HEK293 (cell line): ENCODE measurements around the gene EVI5.
"Not testable (repeated sequence)": the region's sequence is repeated elsewhere in the genome, so short reads cannot be mapped to it uniquely, and the experiment has no call there.

ENCODE experiments used
- CTCF ChIA-PET: fragments of 350-600 bp; formaldehyde crosslinking; extraction: SDS; loops from one replicate; lab custom pipeline; 2021; ENCODE audit warnings: antibody characterized with exemption; lab: Yijun Ruan, JAX
- POLR2A ChIA-PET: fragments of 300-600 bp; formaldehyde crosslinking; extraction: SDS; loops from one replicate; lab custom pipeline; 2020; ENCODE audit warnings: antibody characterized with exemption, inconsistent platforms; lab: Yijun Ruan, JAX
- H3K27ac ChIP-seq: fragments of 200-500 bp; sonication (Bioruptor generic); 2 replicates; pipeline ENCODE4 v1.5.1; 2014; ENCODE audit warnings: low read depth, low read length, control low read depth, inconsistent platforms; ENCODE audit errors: extremely low read depth
- H3K36me3 ChIP-seq, 2 experiments: fragments of 200-500 bp in 1 of 2; sonication (Bioruptor generic) in 1 of 2; 1 replicate in 1 of 2; 2 replicates in 1 of 2; pipeline ENCODE4 v1.5.1; 2014 to 2017; ENCODE audit warnings: inconsistent platforms in 2 of 2, low read length in 2 of 2; ENCODE audit not compliant: control insufficient read depth in 2 of 2, insufficient read depth in 1 of 2
- H3K4me1 ChIP-seq: fragments of 200-500 bp; sonication (Bioruptor generic); 2 replicates; pipeline ENCODE4 v1.5.1; 2014; ENCODE audit warnings: mild to moderate bottlenecking, low read length, inconsistent platforms; ENCODE audit not compliant: control insufficient read depth, insufficient read depth
- H3K4me3 ChIP-seq: 2 replicates; pipeline ENCODE4 v1.5.1; 2011; ENCODE audit warnings: low read depth, mild to moderate bottlenecking, control low read depth, low read length, moderate library complexity
- H3K9me3 ChIP-seq: fragments of 200-500 bp; sonication (Bioruptor generic); 2 replicates; pipeline ENCODE4 v1.5.1; 2014; ENCODE audit warnings: low read depth, low read length, inconsistent platforms; ENCODE audit not compliant: control insufficient read depth, insufficient read depth
- BCL11A ChIP-seq: fragments of 450-650 bp; formaldehyde crosslinking; IDR thresholded peaks from 2 replicates; pipeline ENCODE4 v1.5.1; 2016; ENCODE audit warnings: low read depth, missing biosample characterization, missing genetic modification characterization
- GLIS2 ChIP-seq: fragments of 450-650 bp; formaldehyde crosslinking; IDR thresholded peaks from 2 replicates; pipeline ENCODE4 v1.5.1; 2016; ENCODE audit warnings: missing biosample characterization, missing genetic modification characterization
- SP3 ChIP-seq: fragments of 450-650 bp; formaldehyde crosslinking; IDR thresholded peaks from 2 replicates; pipeline ENCODE4 v1.5.1; 2016; ENCODE audit warnings: missing biosample characterization, missing genetic modification characterization
- ZBTB17 ChIP-seq: fragments of 450-650 bp; formaldehyde crosslinking; IDR thresholded peaks from 2 replicates; pipeline ENCODE4 v1.5.1; 2016; ENCODE audit warnings: missing biosample characterization, missing genetic modification characterization
- ZBTB8A ChIP-seq: fragments of 450-650 bp; formaldehyde crosslinking; IDR thresholded peaks from 2 replicates; pipeline ENCODE4 v1.5.1; 2016; ENCODE audit warnings: missing biosample characterization, missing genetic modification characterization
- ZNF132 ChIP-seq: fragments of 450-650 bp; formaldehyde crosslinking; IDR thresholded peaks from 2 replicates; pipeline ENCODE4 v1.5.1; 2017; ENCODE audit warnings: missing biosample characterization, missing genetic modification characterization, borderline replicate concordance
- ZNF248 ChIP-seq: fragments of 450-650 bp; formaldehyde crosslinking; IDR thresholded peaks from 2 replicates; pipeline ENCODE4 v1.5.1; 2017; ENCODE audit warnings: missing biosample characterization, missing genetic modification characterization
- ZNF664 ChIP-seq: fragments of 450-650 bp; formaldehyde crosslinking; IDR thresholded peaks from 2 replicates; pipeline ENCODE4 v1.5.1; 2016; ENCODE audit warnings: missing biosample characterization, missing genetic modification characterization
- ZNF791 ChIP-seq: fragments of 450-650 bp; formaldehyde crosslinking; IDR thresholded peaks from 2 replicates; pipeline ENCODE4 v1.5.1; 2016; ENCODE audit warnings: missing biosample characterization, missing genetic modification characterization
- ZNF792 ChIP-seq: fragments of 450-650 bp; formaldehyde crosslinking; IDR thresholded peaks from 2 replicates; pipeline ENCODE4 v1.5.1; 2016; ENCODE audit warnings: missing biosample characterization, missing genetic modification characterization
- TF ChIP-seq, protein P1 (sequence below): fragments of 450-650 bp; formaldehyde crosslinking; IDR thresholded peaks from 2 replicates; pipeline ENCODE4 v1.5.1; 2017; ENCODE audit warnings: missing biosample characterization, missing genetic modification characterization
- TF ChIP-seq, protein P2 (sequence below): fragments of 450-650 bp; formaldehyde crosslinking; IDR thresholded peaks from 2 replicates; pipeline ENCODE4; 2016; ENCODE audit warnings: missing biosample characterization, missing genetic modification characterization

The EVI5 gene

DNA sequence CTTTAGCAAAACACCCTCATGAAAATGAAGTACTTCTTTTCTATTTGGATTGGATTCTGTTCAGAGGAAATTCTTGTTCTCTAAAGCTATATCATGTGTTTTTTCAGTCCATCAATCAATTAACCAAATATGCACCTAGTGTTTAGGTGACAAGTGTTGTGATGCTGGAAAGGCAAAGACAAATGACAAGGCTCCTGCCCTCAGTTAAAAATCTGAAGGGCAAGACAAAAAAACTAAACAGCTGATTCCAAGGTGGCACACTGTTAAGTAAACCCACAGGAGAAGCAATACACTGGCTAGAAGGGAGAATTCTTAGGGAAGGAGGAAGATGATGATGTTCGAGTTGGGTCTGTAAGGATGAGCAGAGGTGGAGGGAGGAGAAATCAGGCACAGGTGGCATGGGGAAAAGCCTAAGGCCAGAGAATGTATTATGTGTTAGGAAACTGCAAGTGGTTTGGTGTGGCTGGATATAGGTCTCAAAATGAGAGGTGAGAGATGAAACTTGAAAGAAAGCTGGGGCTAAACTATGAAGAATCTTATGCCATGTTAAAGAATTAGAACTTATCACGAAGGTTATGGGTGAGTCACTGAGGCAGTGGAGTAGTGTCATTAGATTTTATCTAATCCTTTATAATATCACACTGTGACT is 246.4 kb downstream of the EVI5 start (continued):
- TF ChIP-seq, protein P1, sequence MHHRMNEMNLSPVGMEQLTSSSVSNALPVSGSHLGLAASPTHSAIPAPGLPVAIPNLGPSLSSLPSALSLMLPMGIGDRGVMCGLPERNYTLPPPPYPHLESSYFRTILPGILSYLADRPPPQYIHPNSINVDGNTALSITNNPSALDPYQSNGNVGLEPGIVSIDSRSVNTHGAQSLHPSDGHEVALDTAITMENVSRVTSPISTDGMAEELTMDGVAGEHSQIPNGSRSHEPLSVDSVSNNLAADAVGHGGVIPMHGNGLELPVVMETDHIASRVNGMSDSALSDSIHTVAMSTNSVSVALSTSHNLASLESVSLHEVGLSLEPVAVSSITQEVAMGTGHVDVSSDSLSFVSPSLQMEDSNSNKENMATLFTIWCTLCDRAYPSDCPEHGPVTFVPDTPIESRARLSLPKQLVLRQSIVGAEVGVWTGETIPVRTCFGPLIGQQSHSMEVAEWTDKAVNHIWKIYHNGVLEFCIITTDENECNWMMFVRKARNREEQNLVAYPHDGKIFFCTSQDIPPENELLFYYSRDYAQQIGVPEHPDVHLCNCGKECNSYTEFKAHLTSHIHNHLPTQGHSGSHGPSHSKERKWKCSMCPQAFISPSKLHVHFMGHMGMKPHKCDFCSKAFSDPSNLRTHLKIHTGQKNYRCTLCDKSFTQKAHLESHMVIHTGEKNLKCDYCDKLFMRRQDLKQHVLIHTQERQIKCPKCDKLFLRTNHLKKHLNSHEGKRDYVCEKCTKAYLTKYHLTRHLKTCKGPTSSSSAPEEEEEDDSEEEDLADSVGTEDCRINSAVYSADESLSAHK (tag by site-specific recombination), result 0 out of 2 replicates have a peak, but pooled peaks have one; percentile 1
- TF ChIP-seq ZBTB17 (tag by site-specific recombination) (0 out of 2 replicates have a peak, but pooled peaks have one; percentile 40), ZNF132 (no peak)
- TF ChIP-seq, all 188 proteins: peak for 6

DNA sequence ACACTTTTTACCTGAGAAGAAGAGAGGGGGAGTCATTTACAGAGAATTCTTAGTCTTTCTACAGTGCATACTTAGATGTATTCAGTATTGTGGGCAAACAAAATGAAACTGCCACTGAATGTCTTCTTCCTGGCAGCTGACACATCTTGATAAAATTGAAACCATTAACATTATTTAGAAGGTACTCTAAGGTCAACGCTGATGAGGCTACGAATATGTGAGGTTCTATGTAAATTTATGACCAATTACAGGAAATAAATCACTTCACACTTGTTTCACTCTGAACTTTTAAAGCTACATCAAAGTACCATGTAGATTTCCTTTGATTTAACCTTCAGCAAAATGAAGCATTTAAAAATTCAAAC is 246.9 kb downstream of the EVI5 start:
- Histone ChIP-seq H3K9me3 (no peaks in the 10 kb centered on the region), H3K27ac (no peak overlapping the region)
- POLR2A ChIA-PET, result no interaction called here
- CTCF ChIA-PET, result interaction anchor here (0.6 kb wide), 1 partner anchor 1696 kb away, joined by 3 read pairs; no protein-coding TSS in a partner anchor
- no peak for TF ChIP-seq ZBTB8A (tag by site-specific recombination)
- TF ChIP-seq, protein P1 (tag by site-specific recombination), result peak; percentile 23; the same call in 1 of the 2 replicates
- TF ChIP-seq, all 188 proteins: peak for 1
- H3K4me1 ChIP-seq, result peaks cover 5% of the 10 kb centered on the region
- H3K4me3 ChIP-seq, result no peak overlapping the region
- no peaks in the 10 kb centered on the region for H3K36me3 ChIP-seq

DNA sequence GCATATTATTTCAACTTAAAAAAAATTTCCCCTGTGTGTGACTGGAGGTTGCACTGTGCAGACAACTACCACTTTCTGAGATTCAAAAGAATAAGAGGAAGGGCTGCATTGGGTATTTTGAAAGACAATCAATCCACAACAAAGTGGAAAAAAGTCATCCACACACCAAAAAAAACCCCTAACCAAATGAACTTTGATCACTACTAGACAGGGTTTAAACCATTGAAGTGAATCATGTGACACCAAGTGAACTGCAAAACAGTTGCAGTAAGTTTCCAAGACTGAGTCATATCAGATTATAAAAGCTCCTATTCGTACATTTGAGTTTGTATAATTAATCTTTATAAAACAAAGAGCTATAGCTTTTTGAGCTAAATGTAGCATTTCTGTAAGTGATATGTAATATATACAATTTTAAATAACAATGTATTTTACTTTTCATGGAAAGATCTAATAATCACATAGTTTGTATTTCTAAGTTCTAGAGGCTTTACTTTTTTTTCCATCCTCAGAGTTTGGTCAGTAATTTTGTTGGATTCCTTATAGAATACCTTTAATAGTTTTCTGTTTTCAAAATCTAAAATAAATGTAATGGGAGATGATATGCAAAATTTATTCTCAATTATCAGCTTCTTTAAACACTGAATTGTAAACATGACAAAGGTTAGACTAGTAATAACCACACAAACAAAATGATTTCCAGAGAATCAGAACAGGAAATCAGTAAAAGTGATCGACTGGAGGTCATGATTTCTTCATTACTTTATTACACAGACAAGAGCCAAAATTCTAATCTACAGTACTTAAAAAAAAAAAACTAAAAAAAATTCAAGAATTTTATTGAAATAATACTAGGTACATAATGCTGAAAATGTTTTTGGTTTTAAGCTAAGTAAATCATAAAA is 247.7 kb downstream of the EVI5 start:
- 0 out of 2 replicates have a peak, but pooled peaks have one; percentile 31 for TF ChIP-seq ZNF664 (tag by site-specific recombination)
- no peak for TF ChIP-seq GLIS2
- TF ChIP-seq, protein P2, sequence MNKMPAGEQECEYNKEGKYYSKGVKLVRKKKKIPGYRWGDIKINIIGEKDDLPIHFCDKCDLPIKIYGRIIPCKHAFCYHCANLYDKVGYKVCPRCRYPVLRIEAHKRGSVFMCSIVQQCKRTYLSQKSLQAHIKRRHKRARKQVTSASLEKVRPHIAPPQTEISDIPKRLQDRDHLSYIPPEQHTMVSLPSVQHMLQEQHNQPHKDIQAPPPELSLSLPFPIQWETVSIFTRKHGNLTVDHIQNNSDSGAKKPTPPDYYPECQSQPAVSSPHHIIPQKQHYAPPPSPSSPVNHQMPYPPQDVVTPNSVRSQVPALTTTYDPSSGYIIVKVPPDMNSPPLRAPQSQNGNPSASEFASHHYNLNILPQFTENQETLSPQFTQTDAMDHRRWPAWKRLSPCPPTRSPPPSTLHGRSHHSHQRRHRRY (tag by site-specific recombination), result no peak
- Histone ChIP-seq H3K36me3 (no peaks in the 10 kb centered on the region), H3K4me3 (no peak overlapping the region), H3K27ac (no peak overlapping the region), H3K9me3 (no peaks in the 10 kb centered on the region), H3K4me1 (peaks cover 5% of the 10 kb centered on the region)
- ChIA-PET CTCF (no interaction called here), POLR2A (no interaction called here)

DNA sequence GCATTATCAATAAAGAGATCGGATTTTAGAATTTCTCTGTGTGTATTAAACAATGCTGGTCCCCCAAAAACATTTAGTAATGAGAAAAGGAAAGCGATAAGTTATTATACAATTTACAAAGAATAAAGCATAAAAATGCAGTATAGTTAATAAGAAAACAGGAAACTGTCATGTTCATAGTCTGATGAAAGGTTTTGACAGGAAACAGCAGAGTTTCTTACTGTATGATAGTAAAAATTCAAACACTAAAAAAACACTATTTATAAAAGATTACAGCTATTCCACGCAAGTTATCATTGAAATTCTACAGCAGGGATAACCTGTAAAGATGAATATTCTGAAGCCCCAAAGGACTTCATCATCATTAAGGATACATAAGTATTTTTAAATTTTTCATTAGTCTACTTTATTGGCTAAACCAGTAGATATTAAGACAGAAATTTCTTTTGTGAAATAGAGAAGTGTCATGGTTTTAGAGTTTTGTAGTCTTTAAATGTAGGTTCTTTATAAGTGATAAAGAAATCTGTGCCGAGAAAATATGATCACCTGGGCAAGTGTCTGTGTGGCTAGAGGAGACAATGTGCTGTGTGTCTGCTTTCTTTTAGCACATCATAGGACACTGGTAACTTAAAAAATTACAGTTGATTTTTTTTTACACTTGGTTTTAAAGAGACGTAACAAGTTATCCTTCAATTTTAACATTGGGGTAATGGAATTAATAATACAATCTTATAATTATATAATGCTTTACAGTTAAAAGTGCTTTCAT is 248.5 kb downstream of the EVI5 start:
- no peak overlapping the region for H3K27ac ChIP-seq
- TF ChIP-seq BCL11A (tag by site-specific recombination) (no peak), ZNF791 (no peak), ZNF792 (tag by site-specific recombination) (no peak), ZNF248 (tag by site-specific recombination) (no peak), SP3 (tag by site-specific recombination) (no peak)
- no peaks in the 10 kb centered on the region for H3K36me3 ChIP-seq
- H3K4me1 ChIP-seq, result peaks cover 5% of the 10 kb centered on the region
- no peak overlapping the region for H3K4me3 ChIP-seq
- POLR2A ChIA-PET, result no interaction called here
- CTCF ChIA-PET, result interaction anchor here (0.9 kb wide), 1 partner anchor 15 kb away, joined by 3 read pairs; no protein-coding TSS in a partner anchor
- H3K9me3 ChIP-seq, result no peaks in the 10 kb centered on the region

DNA sequence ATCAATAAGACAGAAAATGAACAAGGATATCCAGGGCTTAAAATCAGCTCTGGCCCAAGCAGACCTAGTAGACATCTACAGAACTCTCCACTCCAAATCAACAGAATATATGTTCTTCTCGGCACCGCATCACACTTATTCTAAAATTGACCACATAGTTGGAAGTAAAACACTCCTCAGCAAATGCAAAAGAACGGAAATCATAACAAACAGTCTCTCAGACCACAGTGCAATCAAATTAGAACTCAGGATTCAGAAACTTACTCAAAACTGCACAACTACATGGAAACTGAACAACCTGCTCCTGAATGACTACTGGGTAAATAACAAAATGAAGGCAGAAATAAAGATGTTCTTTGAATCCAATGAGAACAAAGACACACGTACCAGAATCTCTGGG is 252.5 kb downstream of the EVI5 start:
- CTCF ChIA-PET, POLR2A ChIA-PET, H3K4me3 ChIP-seq, H3K27ac ChIP-seq, H3K36me3 ChIP-seq, H3K9me3 ChIP-seq, H3K4me1 ChIP-seq: not testable (repeated sequence)

DNA sequence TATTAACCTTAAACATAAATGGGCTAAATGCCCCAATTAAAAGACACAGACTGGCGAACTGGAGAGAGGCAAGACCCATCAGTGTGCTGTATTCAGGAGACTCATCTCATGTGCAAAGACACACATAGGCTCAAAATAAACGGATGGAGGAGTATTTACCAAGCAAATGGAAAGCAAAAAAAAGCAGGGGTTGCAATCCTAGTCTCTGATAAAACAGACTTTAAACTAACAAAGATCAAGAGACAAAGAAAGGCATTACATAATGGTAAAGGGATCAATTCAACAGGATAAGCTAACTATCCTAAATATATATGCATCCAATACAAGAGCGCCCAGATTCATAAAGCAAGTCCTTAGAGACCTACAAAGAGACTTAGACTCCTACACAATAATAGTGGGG is 253.0 kb downstream of the EVI5 start:
- CTCF ChIA-PET, H3K4me3 ChIP-seq, H3K36me3 ChIP-seq, POLR2A ChIA-PET, H3K4me1 ChIP-seq, H3K9me3 ChIP-seq, H3K27ac ChIP-seq: not testable (repeated sequence)
